NCI-H2081 treated with DMSO at 0.1 percent for 48 hours (cell line): Measurements from ENCODE around the gene CST7.
A peak's percentile ranks its signal among the peaks of the same experiment; 100 is the strongest.

Experiments
- DNase-seq: peaks from one replicate; lab custom pipeline; 2025; lab: John Stamatoyannopoulos, UW

Gene CST7

DNA sequence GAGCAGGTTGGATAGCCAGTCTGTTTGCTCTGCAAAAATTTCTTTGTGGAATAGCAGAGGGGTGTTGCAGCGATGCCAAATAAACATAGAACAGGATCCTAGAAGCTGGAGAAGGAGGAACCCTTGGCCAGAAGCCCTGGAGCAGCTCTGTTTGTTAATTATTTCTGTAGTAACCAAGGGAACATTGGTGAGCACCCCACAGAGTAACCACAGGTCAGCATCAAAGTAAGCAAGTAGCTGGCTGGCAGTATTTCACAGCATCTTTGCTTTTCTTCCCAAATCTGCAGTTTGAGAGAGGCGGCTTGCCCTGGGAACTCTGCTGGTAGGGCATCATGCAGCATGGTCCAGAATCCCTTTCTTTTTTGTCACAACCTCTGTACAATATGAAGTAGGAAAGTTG lies 56.2 kb downstream of the CST7 start:
- peak; percentile 49 for DNase-seq

DNA sequence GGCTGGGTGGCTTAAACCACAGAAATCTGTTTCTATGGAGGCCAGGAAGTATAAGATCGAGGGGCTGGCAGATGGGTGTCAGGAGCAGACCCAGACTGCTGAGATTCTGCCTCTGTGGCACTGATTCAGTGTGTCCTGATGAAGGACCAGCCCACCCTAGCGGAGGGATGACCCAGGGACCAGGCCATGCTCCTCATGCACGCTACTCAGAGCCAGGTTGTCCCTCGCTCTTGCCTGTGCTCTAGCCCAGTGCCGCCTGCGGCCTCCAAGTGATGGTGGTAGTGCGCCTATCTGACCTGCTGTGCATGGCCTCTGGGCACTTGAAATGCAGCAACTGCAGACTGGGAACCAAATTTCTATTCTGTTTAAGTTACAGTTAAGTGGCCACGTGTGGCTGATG lies 56.6 kb downstream of the CST7 start:
- no peak for DNase-seq

GRCh38 chr20:25006431-25007167 lies 57.5 kb downstream of the CST7 start:
- no peak for DNase-seq

- DNase-seq: no peak
These were observed 58.6 kb downstream of the CST7 start for GRCh38 chr20:25007491-25008305.

DNA sequence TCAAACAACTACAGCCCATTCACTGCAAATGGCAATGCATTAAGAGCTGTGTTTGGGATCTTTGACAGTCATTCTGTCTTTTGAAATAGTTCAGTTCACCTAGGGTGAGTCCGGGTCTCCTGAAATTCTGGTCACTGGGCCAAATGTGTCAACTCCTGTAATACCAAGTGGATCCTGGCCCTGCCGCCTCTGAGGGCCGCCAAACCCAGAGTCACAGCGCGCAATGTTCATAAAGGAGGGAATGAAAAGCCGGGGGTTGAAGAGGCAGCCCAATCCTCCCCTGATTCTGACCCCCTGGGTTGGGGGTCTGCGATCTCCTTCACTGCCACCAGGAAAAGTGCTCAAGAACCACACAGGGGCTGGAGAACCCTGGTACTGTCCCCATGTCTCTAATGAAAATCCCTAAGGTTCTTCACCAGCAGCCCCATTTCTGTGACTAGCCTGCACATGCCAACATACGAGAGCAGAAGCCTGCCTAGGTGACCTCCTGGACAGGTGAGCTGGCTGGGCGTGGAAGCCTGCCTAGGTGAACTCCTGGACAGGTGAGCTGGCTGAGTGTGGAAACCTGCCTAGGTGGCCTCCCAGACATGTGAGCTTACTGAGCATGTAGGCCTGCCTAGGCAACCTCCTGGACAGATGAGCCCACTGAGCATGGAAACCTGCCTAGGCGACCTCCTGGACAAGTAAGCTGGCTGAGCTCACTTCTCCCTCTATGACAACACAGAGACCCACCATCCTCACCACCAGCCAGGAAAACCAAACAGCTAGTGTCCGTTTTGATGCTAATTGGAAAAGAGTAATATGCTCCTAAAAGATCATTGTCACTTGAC lies 59.5 kb downstream of the CST7 start:
- DNase-seq: no peak
